ENCODE results near the gene MPC1. TPM values are rescaled to one million over a fixed set of nuclear protein-coding genes. Genes with fewer than 3 reads are reported as not detected.

The MPC1 gene
- total RNA-seq, 1 donor from 2014 or later = 40.9 TPM

GRCh38 chr6:166360243-166361076, 22.3 kb downstream of the MPC1 start:
- Mint-ChIP-seq H3K36me3 (peaks cover 6% of the 10 kb centered on the region), H3K4me1 (ENCODE audit: unreplicated experiment) (no peaks in the 10 kb centered on the region), H3K9me3 (no peaks in the 10 kb centered on the region), H3K27me3 (peaks cover 25% of the 10 kb centered on the region), H3K27ac (no peak overlapping the region), H3K4me3 (no peak overlapping the region)
- DNase-seq (ENCODE audit: extremely low spot score, unreplicated experiment) = no peak
- TF ChIP-seq CTCF (conservative IDR thresholded peaks at IDR 0.05) = no peak

GRCh38 chr6:166355552-166355951, 27.2 kb downstream of the MPC1 start:
- H3K9me3 Mint-ChIP-seq = peaks cover 8% of the 10 kb centered on the region
- TF ChIP-seq CTCF (conservative IDR thresholded peaks at IDR 0.05) = no peak
- no peaks in the 10 kb centered on the region for H3K36me3 Mint-ChIP-seq
- no peak for DNase-seq (ENCODE audit: extremely low spot score, unreplicated experiment)
- H3K27ac Mint-ChIP-seq = no peak overlapping the region
- no peaks in the 10 kb centered on the region for H3K4me1 Mint-ChIP-seq (ENCODE audit: unreplicated experiment)
- H3K4me3 Mint-ChIP-seq = no peak overlapping the region
- peaks cover 29% of the 10 kb centered on the region for H3K27me3 Mint-ChIP-seq

- no peak for DNase-seq (ENCODE audit: extremely low spot score, unreplicated experiment)
- H3K36me3 Mint-ChIP-seq = no peaks in the 10 kb centered on the region
- no peak overlapping the region for H3K4me3 Mint-ChIP-seq
- no peaks in the 10 kb centered on the region for H3K4me1 Mint-ChIP-seq (ENCODE audit: unreplicated experiment)
- H3K27me3 Mint-ChIP-seq = peaks cover 29% of the 10 kb centered on the region
- TF ChIP-seq CTCF (conservative IDR thresholded peaks at IDR 0.05) = no peak
- peaks cover 10% of the 10 kb centered on the region for H3K9me3 Mint-ChIP-seq
- H3K27ac Mint-ChIP-seq = no peak overlapping the region
Measured at GRCh38 chr6:166354965-166355364, 27.8 kb downstream of the MPC1 start.

GRCh38 chr6:166354143-166354542, 28.6 kb downstream of the MPC1 start:
- Mint-ChIP-seq H3K36me3 (no peaks in the 10 kb centered on the region), H3K9me3 (peaks cover 14% of the 10 kb centered on the region), H3K4me1 (ENCODE audit: unreplicated experiment) (no peaks in the 10 kb centered on the region), H3K4me3 (no peak overlapping the region), H3K27me3 (peaks cover 21% of the 10 kb centered on the region), H3K27ac (no peak overlapping the region)
- no peak for DNase-seq (ENCODE audit: extremely low spot score, unreplicated experiment)
- no peak for TF ChIP-seq CTCF (conservative IDR thresholded peaks at IDR 0.05)

GRCh38 chr6:166353507-166353906, 29.2 kb downstream of the MPC1 start:
- no peak for TF ChIP-seq CTCF (conservative IDR thresholded peaks at IDR 0.05)
- peaks cover 18% of the 10 kb centered on the region for H3K27me3 Mint-ChIP-seq
- no peak overlapping the region for H3K4me3 Mint-ChIP-seq

More at GRCh38 chr6:166353507-166353906, 29.2 kb downstream of the MPC1 start:
- no peaks in the 10 kb centered on the region for H3K36me3 Mint-ChIP-seq
- no peak for DNase-seq (ENCODE audit: extremely low spot score, unreplicated experiment)
- H3K27ac Mint-ChIP-seq = no peak overlapping the region
- no peaks in the 10 kb centered on the region for H3K4me1 Mint-ChIP-seq (ENCODE audit: unreplicated experiment)
- H3K9me3 Mint-ChIP-seq = peaks cover 14% of the 10 kb centered on the region

All from type B pancreatic cell (in vitro differentiated cells).